Naive thymus-derived CD4-positive, alpha-beta T cell (primary cell): Measurements from ENCODE around the gene CDKAL1. TPM values are rescaled to one million over a fixed set of nuclear protein-coding genes. Genes with fewer than 3 reads are reported as not detected.
"Not testable (repeated sequence)": the region's sequence is repeated elsewhere in the genome, so short reads cannot be mapped to it uniquely, and the experiment has no call there.

Experiments
- ATAC-seq: fragments of 150-1000 bp; cut with Tn5 transposase; 2 replicates; pipeline ENCODE4 v1.10.0; 2021; ENCODE audit warnings: mild to moderate bottlenecking, moderate library complexity
- CTCF ChIA-PET: fragments of 350-600 bp; sonication (Branson Sonifier 250); formaldehyde crosslinking; loops from one replicate; lab custom pipeline; 2021; ENCODE audit warnings: antibody characterized with exemption; lab: Charles Lee
- POLR2A ChIA-PET: fragments of 350-600 bp; sonication (Branson Sonifier 250); formaldehyde crosslinking; loops from one replicate; lab custom pipeline; 2021; ENCODE audit warnings: antibody characterized with exemption, inconsistent platforms; lab: Charles Lee
- DNase-seq, 9 donors: peaks; one replicate each; pipeline versions ENCODE4 v3.0.0 to v3.0.0-alpha.2; 2020 to 2022; ENCODE audit warnings: mixed read lengths in 1 of 9
- H3K27ac ChIP-seq: one replicate; pipeline ENCODE4 v1.7.0; 2013; ENCODE audit warnings: mild to moderate bottlenecking, low read depth, low read length, moderate library complexity
- H3K27me3 ChIP-seq, 2 donors: one replicate each; pipeline ENCODE4 v1.7.0; 2013; ENCODE audit warnings: low read length in 2 of 2, mild to moderate bottlenecking in 2 of 2, moderate library complexity in 2 of 2; ENCODE audit not compliant: control insufficient read depth in 2 of 2, insufficient read depth in 2 of 2
- H3K36me3 ChIP-seq, 3 experiments: 1 replicate in 2 of 3; 2 replicates in 1 of 3; pipeline ENCODE4 v1.7.0; 2013; ENCODE audit warnings: low read length in 3 of 3, mild to moderate bottlenecking in 3 of 3, moderate library complexity in 1 of 3; ENCODE audit not compliant: insufficient read depth in 3 of 3, control insufficient read depth in 2 of 3
- H3K4me1 ChIP-seq, 2 donors: one replicate each; pipeline ENCODE4 v1.7.0; 2013; ENCODE audit warnings: low read length in 2 of 2, mild to moderate bottlenecking in 2 of 2, moderate library complexity in 1 of 2; ENCODE audit not compliant: control insufficient read depth in 2 of 2, insufficient read depth in 2 of 2
- H3K4me3 ChIP-seq: 2 replicates; pipeline ENCODE4 v1.7.0; 2013; ENCODE audit warnings: mild to moderate bottlenecking, low read length
- H3K9me3 ChIP-seq, 3 experiments: 1 replicate in 2 of 3; 2 replicates in 1 of 3; pipeline ENCODE4 v1.7.0; 2013; ENCODE audit warnings: low read length in 3 of 3; ENCODE audit not compliant: control insufficient read depth in 2 of 3
- H3K27ac Mint-ChIP-seq, 9 donors: one replicate each; pipeline ENCODE4 v1.8.0; 2020 to 2022; ENCODE audit warnings: mixed read lengths in 9 of 9, mild to moderate bottlenecking in 8 of 9, moderate library complexity in 5 of 9, inconsistent platforms in 2 of 9
- H3K27me3 Mint-ChIP-seq, 5 donors: one replicate each; pipeline ENCODE4 v1.8.0; 2021 to 2022; ENCODE audit warnings: mixed read lengths in 5 of 5, mild to moderate bottlenecking in 1 of 5
- H3K36me3 Mint-ChIP-seq, 5 donors: one replicate each; pipeline ENCODE4 v1.8.0; 2020 to 2022; ENCODE audit warnings: mixed read lengths in 5 of 5, mild to moderate bottlenecking in 3 of 5, inconsistent platforms in 1 of 5
- H3K4me1 Mint-ChIP-seq, 7 donors: one replicate each; pipeline ENCODE4 v1.8.0; 2020 to 2022; ENCODE audit warnings: mixed read lengths in 7 of 7, mild to moderate bottlenecking in 3 of 7, inconsistent platforms in 1 of 7
- H3K4me3 Mint-ChIP-seq, 10 donors: one replicate each; pipeline ENCODE4 v1.8.0; 2020 to 2022; ENCODE audit warnings: mild to moderate bottlenecking in 10 of 10, mixed read lengths in 10 of 10, moderate library complexity in 6 of 10, inconsistent platforms in 2 of 10
- H3K9me3 Mint-ChIP-seq, 11 donors: one replicate each; pipeline ENCODE4 v1.8.0; 2020 to 2022; ENCODE audit warnings: mixed read lengths in 11 of 11, mild to moderate bottlenecking in 4 of 11, inconsistent platforms in 1 of 11, moderate library complexity in 1 of 11
- intact Hi-C, 2 donors: fragments of 100-400 bp; cut with micrococcal nuclease; formaldehyde crosslinking; loops; one replicate each; pipeline ENCODE4 v1.15.1; 2023
- polyA plus RNA-seq, 2 donors: library from polyadenylated mRNA; unstranded; fragments of 300-500 nt; fragmentation: Illumina TruSeq; gene quantifications; one replicate each; pipeline ENCODE4 v1.2.3, GENCODE V29; 2021
- total RNA-seq, 6 experiments: library from RNA in 5 of 6; stranded (reverse) in 5 of 6; gene quantifications; 1 replicate in 5 of 6; 2 replicates in 1 of 6; pipeline ENCODE4 v1.2.3 and lab custom pipeline; 2021 to 2026

Gene CDKAL1
- total and polyA plus RNA-seq, 7 experiments from 2014 or later = 23.6 to 35.8 (median 29.8) TPM

- Mint-ChIP-seq H3K36me3 (peaks cover 13 to 64% (median 44%) of the 10 kb centered on the region in 5 donors), H3K9me3 (peaks cover 0 to 16% (median 5%) of the 10 kb centered on the region in 11 donors), H3K4me1 (peaks cover 0 to 17% (median 15%) of the 10 kb centered on the region in 7 donors)
- H3K4me1 ChIP-seq, H3K9me3 ChIP-seq, H3K4me3 ChIP-seq, ATAC-seq, H3K27me3 ChIP-seq, intact Hi-C loops, POLR2A ChIA-PET, H3K27me3 Mint-ChIP-seq, DNase-seq, H3K27ac Mint-ChIP-seq, H3K4me3 Mint-ChIP-seq, H3K36me3 ChIP-seq, H3K27ac ChIP-seq: not testable (repeated sequence)
- CTCF ChIA-PET = interaction anchor here (0.7 kb wide), 1 partner anchor 393 kb away, joined by 7 read pairs; no protein-coding TSS in a partner anchor
These were observed 222.4 kb downstream of the CDKAL1 start for GRCh38 chr6:20756584-20757147.

- no peak for DNase-seq
- no peak overlapping the region for H3K27ac Mint-ChIP-seq
- CTCF ChIA-PET = no interaction called here
- peaks cover 13 to 53% (median 39%) of the 10 kb centered on the region in 5 donors for H3K36me3 Mint-ChIP-seq
- H3K9me3 Mint-ChIP-seq = peaks cover 0 to 14% (median 5%) of the 10 kb centered on the region in 11 donors
- H3K27ac ChIP-seq = no peak overlapping the region
- H3K36me3 ChIP-seq = peaks cover 0 to 5% (median 0%) of the 10 kb centered on the region in 3 experiments
- peaks cover 0 to 17% (median 13%) of the 10 kb centered on the region in 7 donors for H3K4me1 Mint-ChIP-seq
- intact Hi-C loops = no loop called here
- H3K27me3 Mint-ChIP-seq = no peaks in the 10 kb centered on the region
- H3K4me1 ChIP-seq = no peaks in the 10 kb centered on the region
- no peak for ATAC-seq
- POLR2A ChIA-PET = no interaction called here
- H3K4me3 Mint-ChIP-seq = no peak overlapping the region
- no peaks in the 10 kb centered on the region for H3K27me3 ChIP-seq
- H3K4me3 ChIP-seq = no peak overlapping the region
- no peaks in the 10 kb centered on the region for H3K9me3 ChIP-seq
These were observed 223.5 kb downstream of the CDKAL1 start for GRCh38 chr6:20757761-20758160.

- intact Hi-C loops = no loop called here
- no peak overlapping the region for H3K27ac ChIP-seq
- Mint-ChIP-seq H3K4me3 (no peak overlapping the region), H3K27ac (no peak overlapping the region), H3K27me3 (no peaks in the 10 kb centered on the region), H3K9me3 (no peaks in the 10 kb centered on the region), H3K4me1 (peaks cover 0 to 1% (median 0%) of the 10 kb centered on the region in 7 donors), H3K36me3 (peaks cover 1 to 33% (median 12%) of the 10 kb centered on the region in 5 donors)
- H3K9me3 ChIP-seq = no peaks in the 10 kb centered on the region
- ChIA-PET POLR2A (no interaction called here), CTCF (no interaction called here)
- DNase-seq (no peak), ATAC-seq (no peak)
- no peaks in the 10 kb centered on the region for H3K27me3 ChIP-seq
- H3K36me3 ChIP-seq = no peaks in the 10 kb centered on the region
- no peaks in the 10 kb centered on the region for H3K4me1 ChIP-seq
- no peak overlapping the region for H3K4me3 ChIP-seq
These were observed 229.0 kb downstream of the CDKAL1 start for GRCh38 chr6:20763296-20763695.

GRCh38 chr6:20769631-20770030, 235.4 kb downstream of the CDKAL1 start:
- intact Hi-C loops = no loop called here
- Histone ChIP-seq H3K36me3 (no peaks in the 10 kb centered on the region), H3K9me3 (no peaks in the 10 kb centered on the region), H3K4me1 (no peaks in the 10 kb centered on the region), H3K27me3 (no peaks in the 10 kb centered on the region), H3K27ac (no peak overlapping the region), H3K4me3 (no peak overlapping the region)
- peaks cover 0 to 3% (median 0%) of the 10 kb centered on the region in 11 donors for H3K9me3 Mint-ChIP-seq
- no peaks in the 10 kb centered on the region for H3K27me3 Mint-ChIP-seq
- no peak overlapping the region for H3K4me3 Mint-ChIP-seq
- ATAC-seq = no peak
- DNase-seq = no peak
- peaks cover 0 to 58% (median 25%) of the 10 kb centered on the region in 5 donors for H3K36me3 Mint-ChIP-seq
- peaks cover 0 to 5% (median 0%) of the 10 kb centered on the region in 7 donors for H3K4me1 Mint-ChIP-seq
- no peak overlapping the region for H3K27ac Mint-ChIP-seq
- ChIA-PET CTCF (no interaction called here), POLR2A (no interaction called here)

GRCh38 chr6:20770773-20771172, 236.5 kb downstream of the CDKAL1 start:
- ATAC-seq = no peak
- H3K4me1 ChIP-seq = no peaks in the 10 kb centered on the region
- H3K27ac ChIP-seq = no peak overlapping the region
- intact Hi-C loops = no loop called here
- peaks cover 0 to 5% (median 0%) of the 10 kb centered on the region in 7 donors for H3K4me1 Mint-ChIP-seq
- H3K27me3 Mint-ChIP-seq = no peaks in the 10 kb centered on the region
- H3K4me3 ChIP-seq = no peak overlapping the region
- no peak for DNase-seq
- ChIA-PET CTCF (no interaction called here), POLR2A (no interaction called here)
- H3K4me3 Mint-ChIP-seq = no peak overlapping the region
- H3K27me3 ChIP-seq = no peaks in the 10 kb centered on the region
- H3K36me3 Mint-ChIP-seq = peaks cover 0 to 55% (median 21%) of the 10 kb centered on the region in 5 donors
- no peak overlapping the region for H3K27ac Mint-ChIP-seq
- H3K9me3 ChIP-seq = no peaks in the 10 kb centered on the region
- no peaks in the 10 kb centered on the region for H3K36me3 ChIP-seq
- peaks cover 0 to 3% (median 0%) of the 10 kb centered on the region in 11 donors for H3K9me3 Mint-ChIP-seq

- H3K4me1 Mint-ChIP-seq = peaks cover 0 to 5% (median 0%) of the 10 kb centered on the region in 7 donors
- POLR2A ChIA-PET = no interaction called here
These were observed 237.2 kb downstream of the CDKAL1 start for GRCh38 chr6:20771409-20771808.

GRCh38 chr6:20773822-20774221, 239.6 kb downstream of the CDKAL1 start:
- Histone ChIP-seq H3K27me3 (no peaks in the 10 kb centered on the region), H3K4me3 (no peak overlapping the region), H3K9me3 (no peaks in the 10 kb centered on the region), H3K36me3 (no peaks in the 10 kb centered on the region), H3K4me1 (no peaks in the 10 kb centered on the region), H3K27ac (no peak overlapping the region)
- intact Hi-C loops = no loop called here
- no peak overlapping the region for H3K4me3 Mint-ChIP-seq
- peaks cover 0 to 6% (median 0%) of the 10 kb centered on the region in 7 donors for H3K4me1 Mint-ChIP-seq
- peaks cover 0 to 71% (median 35%) of the 10 kb centered on the region in 5 donors for H3K36me3 Mint-ChIP-seq
- POLR2A ChIA-PET = no interaction called here
- DNase-seq (no peak), ATAC-seq (no peak)
- no peak overlapping the region for H3K27ac Mint-ChIP-seq
- H3K27me3 Mint-ChIP-seq = no peaks in the 10 kb centered on the region
- H3K9me3 Mint-ChIP-seq = no peaks in the 10 kb centered on the region
- CTCF ChIA-PET = no interaction called here

More at GRCh38 chr6:20771409-20771808, 237.2 kb downstream of the CDKAL1 start:
- Histone ChIP-seq H3K36me3 (no peaks in the 10 kb centered on the region), H3K4me1 (no peaks in the 10 kb centered on the region), H3K27me3 (no peaks in the 10 kb centered on the region), H3K9me3 (no peaks in the 10 kb centered on the region), H3K4me3 (no peak overlapping the region), H3K27ac (no peak overlapping the region)
- no peak for DNase-seq
- Mint-ChIP-seq H3K4me3 (no peak overlapping the region), H3K27me3 (no peaks in the 10 kb centered on the region), H3K36me3 (peaks cover 0 to 59% (median 26%) of the 10 kb centered on the region in 5 donors), H3K27ac (no peak overlapping the region), H3K9me3 (peaks cover 0 to 3% (median 0%) of the 10 kb centered on the region in 11 donors)
- intact Hi-C loops = no loop called here
- no peak for ATAC-seq
- CTCF ChIA-PET = no interaction called here
